ENCODE data around the gene ABTB2. TPM values are rescaled to one million over a fixed set of nuclear protein-coding genes. Genes with fewer than 3 reads are reported as not detected.

ABTB2 gene
- total and polyA plus RNA-seq, 10 of the 15 experiments (the other 5 are each of a cell fraction or from before 2014, with no cell fraction given), result 0.13 to 2.1 (median 0.72) TPM

GRCh38 chr11:34280945-34281872, 76.6 kb downstream of the ABTB2 start:
- H3K9me3 ChIP-seq (replicated peaks; ENCODE audit: control insufficient read depth, insufficient read depth, low read length), result no peaks in the 10 kb centered on the region
- H2AFZ ChIP-seq (ENCODE audit: control insufficient read depth, low read depth, low read length), result no peak overlapping the region
- H3K9ac ChIP-seq (ENCODE audit: control insufficient read depth, insufficient read depth, low read length), result no peak overlapping the region
- CTCF ChIA-PET, result interaction anchor here (1.1 to 2.3 kb wide), 4 partner anchors 10 to 187 kb away, joined by 3 to 11 read pairs (median 6); no protein-coding TSS in a partner anchor
- no peaks in the 10 kb centered on the region for H3K27me3 ChIP-seq (replicated peaks in 1 of 2; ENCODE audit: control insufficient read depth in 2 of 2, insufficient read depth in 2 of 2, low read length in 1 of 2)
- peaks cover 6% of the 10 kb centered on the region for H3K4me1 ChIP-seq (ENCODE audit: control insufficient read depth, insufficient read depth, low read length)
- no peak overlapping the region for H3K4me2 ChIP-seq (ENCODE audit: control insufficient read depth, insufficient read depth)
- WGBS (ENCODE audit: insufficient coverage, insufficient replicate concordance, low lambda C conversion rate, missing lambda C conversion rate), result 72% methylated on average over 8 of the region's 8 CpGs
- TF ChIP-seq PML (IDR thresholded peaks at IDR 0.05; ENCODE audit: low read length) (no peak), RUNX3 (IDR thresholded peaks at IDR 0.05; ENCODE audit: low read length) (no peak), KAT2A (conservative IDR thresholded peaks at IDR 0.05; ENCODE audit: control insufficient read depth, low read depth, low read length) (no peak), GATAD2B (conservative IDR thresholded peaks at IDR 0.05; ENCODE audit: low read depth) (no peak)
- ATAC-seq (no peak; the same call in 2 of the 3 replicates), FAIRE-seq (no peak), DNase-seq (ENCODE audit: low read depth, low spot score) (no peak)
- no peaks in the 10 kb centered on the region for H3K36me3 ChIP-seq (ENCODE audit: control insufficient read depth in 2 of 2, insufficient read depth in 2 of 2, low read length in 1 of 2)
- no peaks in the 10 kb centered on the region for H4K20me1 ChIP-seq (ENCODE audit: control insufficient read depth, insufficient read depth)
- in situ Hi-C loops (cut with MboI) (no loop called here), intact Hi-C loops (cut with micrococcal nuclease; ENCODE audit: unreplicated experiment) (no loop called here)
- H3K79me2 ChIP-seq (ENCODE audit: control insufficient read depth, insufficient read depth, low read length), result no peaks in the 10 kb centered on the region
- POLR2A ChIA-PET, result interaction anchor here (0.5 to 1.1 kb wide), 3 partner anchors 10 to 544 kb away, joined by 3 to 5 read pairs (median 4); no protein-coding TSS in a partner anchor
- BruUV-seq (replicated peaks), result no TSS peak
- SMC1A ChIA-PET (ENCODE audit: uncharacterized antibody, unreplicated experiment), result interaction anchor here (0.8 to 1.6 kb wide), 5 partner anchors 9 to 74 kb away, joined by 3 to 4 read pairs (median 3); no protein-coding TSS in a partner anchor
- H3K27ac ChIP-seq (ENCODE audit: control insufficient read depth, insufficient read depth), result no peak overlapping the region
- no peak overlapping the region for H3K4me3 ChIP-seq
- RAD21 ChIA-PET (ENCODE audit: unreplicated experiment), result interaction anchor here (1.2 kb wide), 1 partner anchor 77 kb away, joined by 4 read pairs; the partner anchor contains the start of gene ABTB2
